Right kidney (tissue), 9 donors: Measurements from ENCODE around the gene GPR25.
A peak's percentile ranks its signal among the peaks of the same experiment; 100 is the strongest.

ENCODE experiments used
- DNase-seq: peaks from one replicate; pipeline ENCODE4 v3.0.0-alpha.2; 2016
- long read RNA-seq, 8 donors: transcript quantifications; one replicate each; lab custom pipeline, GENCODE V29; 2026

Gene GPR25
- long read RNA-seq, donor 1, result 0 reads
- long read RNA-seq, donor 2, result 0 reads
- long read RNA-seq, donor 3, result 0 reads
- long read RNA-seq, donor 4, result 0 reads
- long read RNA-seq, donor 5, result 0 reads
- long read RNA-seq, donor 6, result 0 reads
- long read RNA-seq, donor 7, result 0 reads
- long read RNA-seq, donor 8, result 0 reads

GRCh38 chr1:200872446-200873115 lies at the start of gene GPR25:
GPR25 (plus strand) TSS chr1:200872981; CDS start chr1:200873038, 57 bp downstream.
- no peak for DNase-seq

- no peak for DNase-seq
Observed at GRCh38 chr1:200831091-200831490, 41.7 kb upstream of the GPR25 start.

GRCh38 chr1:200834383-200834782 lies 38.4 kb upstream of the GPR25 start:
- DNase-seq, result no peak

- DNase-seq, result no peak
Observed at GRCh38 chr1:200836213-200836612, 36.6 kb upstream of the GPR25 start.

- no peak for DNase-seq
Observed at GRCh38 chr1:200837931-200838571, 34.7 kb upstream of the GPR25 start.

- DNase-seq, result no peak
Observed at GRCh38 chr1:200838676-200839445, 33.9 kb upstream of the GPR25 start.

GRCh38 chr1:200845360-200845759 lies 27.4 kb upstream of the GPR25 start:
- no peak for DNase-seq

GRCh38 chr1:200846398-200846797 lies 26.4 kb upstream of the GPR25 start:
- no peak for DNase-seq

GRCh38 chr1:200849430-200849829 lies 23.4 kb upstream of the GPR25 start:
- DNase-seq, result no peak

GRCh38 chr1:200850554-200850953 lies 22.2 kb upstream of the GPR25 start:
- no peak for DNase-seq

GRCh38 chr1:200856716-200857357 lies 15.9 kb upstream of the GPR25 start:
- DNase-seq, result no peak

- DNase-seq, result no peak
Observed at GRCh38 chr1:200857804-200858203, 15.0 kb upstream of the GPR25 start.

- DNase-seq, result no peak
Observed at GRCh38 chr1:200861937-200862647, 10.7 kb upstream of the GPR25 start.

- no peak for DNase-seq
Observed at GRCh38 chr1:200862713-200863415, 9.9 kb upstream of the GPR25 start.

- no peak for DNase-seq
Observed at GRCh38 chr1:200866116-200866515, 6.7 kb upstream of the GPR25 start.

- no peak for DNase-seq
Observed at GRCh38 chr1:200866521-200866920, 6.3 kb upstream of the GPR25 start.

- no peak for DNase-seq
Observed at GRCh38 chr1:200867018-200867811, 5.6 kb upstream of the GPR25 start.

- no peak for DNase-seq
Observed at GRCh38 chr1:200869376-200869752, 3.4 kb upstream of the GPR25 start.

- no peak for DNase-seq
Observed at GRCh38 chr1:200869753-200870391, 2.9 kb upstream of the GPR25 start.

- DNase-seq, result peak; percentile 83
Observed at GRCh38 chr1:200873116-200873670, 412 bp downstream of the GPR25 start.
